HL-60 (cell line): ENCODE results near the gene PIGN.

ENCODE experiments used
- DNase-seq, 2 experiments: peaks; one replicate each; pipeline ENCODE4 v3.0.0-alpha.2; 2010 to 2020; ENCODE audit warnings: low read depth in 1 of 2, low spot score in 1 of 2
- H3K27ac ChIP-seq: fragments of 250-450 bp; sonication (Bioruptor Pico); replicated peaks from 2 replicates; pipeline ENCODE4 v1.5.1; 2020; ENCODE audit warnings: mild to moderate bottlenecking, moderate library complexity
- H3K27me3 ChIP-seq: fragments of 250-450 bp; sonication (Bioruptor Pico); 2 replicates; pipeline ENCODE4 v1.5.1; 2021; ENCODE audit warnings: mild to moderate bottlenecking, moderate library complexity; ENCODE audit not compliant: insufficient read depth, poor library complexity, severe bottlenecking
- H3K4me3 ChIP-seq: replicated peaks from 2 replicates; pipeline ENCODE4 v1.5.1; 2011; ENCODE audit warnings: mild to moderate bottlenecking, control low read depth, low read length; ENCODE audit not compliant: insufficient read depth
- CTCF ChIP-seq: IDR thresholded peaks from one replicate; pipeline ENCODE4 v1.5.1; 2011; ENCODE audit warnings: low read length, control low read depth, inconsistent platforms; ENCODE audit not compliant: insufficient read depth
- GABPA ChIP-seq: IDR thresholded peaks from 2 replicates; pipeline ENCODE4 v1.6.1; 2012; ENCODE audit warnings: low read depth
- POLR2AphosphoS5 ChIP-seq: IDR thresholded peaks from 2 replicates; pipeline ENCODE4 v1.6.1; 2012; ENCODE audit warnings: low read depth
- REST ChIP-seq: IDR thresholded peaks from 2 replicates; pipeline ENCODE4 v1.6.1; 2012; ENCODE audit warnings: low read depth; ENCODE audit not compliant: insufficient replicate concordance
- SPI1 ChIP-seq: IDR thresholded peaks from 2 replicates; pipeline ENCODE4 v1.6.1; 2012; ENCODE audit warnings: low read depth, mild to moderate bottlenecking, borderline replicate concordance

The PIGN gene

GRCh38 chr18:62098960-62099359, 87.9 kb downstream of the PIGN start:
- TF ChIP-seq SPI1 (no peak), CTCF (no peak), REST (no peak), POLR2AphosphoS5 (no peak), GABPA (no peak)
- DNase-seq = no peak
- no peaks in the 10 kb centered on the region for H3K27me3 ChIP-seq
- no peak overlapping the region for H3K4me3 ChIP-seq
- H3K27ac ChIP-seq = no peak overlapping the region

- no peak for DNase-seq
- no peaks in the 10 kb centered on the region for H3K27me3 ChIP-seq
- no peak for TF ChIP-seq REST
- no peak for TF ChIP-seq GABPA
- no peak for TF ChIP-seq POLR2AphosphoS5
- TF ChIP-seq CTCF = no peak
- TF ChIP-seq SPI1 = no peak
- no peak overlapping the region for H3K4me3 ChIP-seq
- no peak overlapping the region for H3K27ac ChIP-seq
Measured at GRCh38 chr18:62097698-62098097, 89.2 kb downstream of the PIGN start.

- H3K27ac ChIP-seq = no peak overlapping the region
- TF ChIP-seq GABPA = no peak
- TF ChIP-seq SPI1 = no peak
- no peak for TF ChIP-seq REST
- TF ChIP-seq POLR2AphosphoS5 = no peak
- no peak for TF ChIP-seq CTCF
- no peaks in the 10 kb centered on the region for H3K27me3 ChIP-seq
- H3K4me3 ChIP-seq = no peak overlapping the region
- DNase-seq = no peak
Measured at GRCh38 chr18:62091487-62092120, 95.3 kb downstream of the PIGN start.
